NCI-H128 (cell line): Measurements from ENCODE around the gene VAT1L.

Source experiments
- DNase-seq: peaks from one replicate; lab custom pipeline; 2025; ENCODE audit not compliant: unreplicated experiment; lab: John Stamatoyannopoulos, UW

Gene VAT1L

DNA sequence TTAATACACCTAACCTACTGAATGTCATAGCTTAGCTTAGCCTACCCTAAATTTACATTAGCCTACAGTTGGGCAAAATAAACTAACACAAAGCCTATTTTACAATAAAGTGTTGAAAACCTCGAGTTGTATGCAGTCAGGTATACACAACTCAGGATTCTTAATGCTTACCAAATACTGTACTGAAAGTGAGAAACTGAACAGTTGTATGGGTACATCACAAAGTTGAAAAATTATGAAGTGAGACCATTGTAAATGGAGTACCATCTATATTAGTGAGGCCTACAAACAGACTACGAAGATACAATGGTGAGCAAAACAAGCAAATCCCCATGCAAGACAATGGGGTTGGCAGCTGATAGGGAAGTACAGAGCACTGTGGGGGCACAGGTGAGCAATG lies 79.7 kb downstream of the VAT1L start:
- DNase-seq = no peak

DNA sequence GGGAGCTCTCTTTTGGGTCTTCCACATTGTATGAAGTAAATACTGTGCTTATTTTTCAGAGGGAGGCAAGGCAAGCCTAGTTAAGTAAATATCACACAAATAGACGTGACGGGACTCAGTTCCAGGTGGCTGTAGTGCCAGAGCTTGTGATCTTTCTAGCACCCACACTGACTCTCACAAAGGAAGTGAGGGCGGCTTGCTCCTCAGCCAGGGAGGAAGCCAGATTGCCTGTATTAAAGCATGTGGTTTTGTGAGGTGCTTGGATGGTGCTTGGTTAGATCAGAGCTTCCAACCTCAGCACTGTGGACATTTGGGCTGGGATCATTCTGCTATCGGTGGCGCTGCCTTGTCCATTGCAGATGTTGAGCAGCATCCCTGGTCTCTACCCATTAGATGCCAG lies 80.1 kb downstream of the VAT1L start:
- no peak for DNase-seq

DNA sequence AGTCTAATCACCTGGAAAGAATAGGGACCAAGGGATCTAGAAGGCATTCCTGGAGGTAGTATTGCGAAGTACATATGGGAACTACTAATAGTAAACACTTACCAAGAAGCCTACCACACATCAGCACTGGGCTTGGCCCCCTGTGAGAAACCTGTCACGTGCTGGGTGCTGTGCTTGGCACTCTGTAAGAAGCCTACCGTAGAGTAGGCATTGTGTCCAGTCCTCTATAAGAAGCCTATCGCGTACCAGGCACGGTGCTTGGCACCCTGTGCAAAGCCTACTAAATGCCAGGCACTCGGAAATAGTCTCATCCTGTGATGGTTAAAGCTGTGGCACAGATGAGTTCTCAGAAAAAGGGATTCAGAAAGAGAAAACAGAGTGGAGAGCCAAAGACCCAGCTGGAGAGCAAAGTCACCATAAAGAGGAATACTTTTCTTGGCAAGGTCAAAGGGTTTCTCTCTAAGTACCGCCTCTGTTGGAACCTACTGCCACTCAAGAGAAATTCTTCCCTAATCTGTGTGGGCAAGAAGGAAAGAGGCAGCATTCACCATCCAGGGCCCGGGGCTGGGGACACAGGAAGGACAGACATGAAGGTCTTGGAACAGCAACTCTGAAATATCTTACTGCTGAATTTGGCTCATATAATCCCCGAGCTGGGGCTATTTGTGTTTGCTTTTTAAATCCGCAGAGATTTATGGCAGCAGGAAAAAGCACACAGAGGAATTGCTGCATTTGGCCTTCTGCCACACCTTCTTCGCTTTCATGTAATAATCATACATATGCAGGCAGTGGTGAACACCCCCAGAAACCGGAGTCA lies 81.8 kb downstream of the VAT1L start:
- no peak for DNase-seq

DNA sequence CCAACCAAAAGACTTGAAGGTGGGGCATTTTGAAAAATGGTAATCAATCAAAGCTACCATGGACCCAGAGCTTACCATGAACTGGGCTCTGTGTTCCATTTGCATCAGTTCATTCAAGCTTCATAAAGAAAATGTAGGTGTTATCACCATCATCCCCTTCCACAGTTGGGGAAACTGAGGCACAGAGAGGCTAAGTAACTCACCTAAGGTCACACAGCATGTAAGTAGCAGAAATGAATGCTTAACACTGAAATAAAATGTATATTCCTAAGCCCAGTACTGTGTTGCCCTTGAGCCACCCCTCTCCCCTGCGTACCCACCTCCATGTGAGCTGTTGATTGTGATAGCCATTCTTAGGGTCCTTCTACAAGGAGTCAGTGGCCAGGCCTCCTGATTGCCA lies 83.6 kb downstream of the VAT1L start:
- DNase-seq = no peak

DNA sequence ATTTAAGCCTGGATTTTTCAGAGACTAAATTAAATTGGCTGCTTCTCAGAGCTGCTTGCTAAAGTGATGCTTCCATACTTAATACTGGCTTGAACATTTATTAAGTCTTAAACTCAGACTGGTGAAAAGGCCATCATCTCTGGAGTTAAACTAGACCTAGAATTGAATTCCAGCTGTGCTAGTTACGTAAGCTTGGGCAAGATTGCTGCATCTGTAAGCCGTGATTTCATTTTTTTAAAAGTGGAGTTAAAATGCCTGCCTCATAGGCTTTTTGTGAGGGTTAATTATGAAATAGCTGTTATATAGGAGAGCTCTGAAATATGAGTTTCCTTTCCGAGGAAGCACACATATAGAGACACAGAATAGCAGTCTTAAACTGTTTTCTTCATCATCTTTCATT lies 84.7 kb downstream of the VAT1L start:
- DNase-seq = no peak

DNA sequence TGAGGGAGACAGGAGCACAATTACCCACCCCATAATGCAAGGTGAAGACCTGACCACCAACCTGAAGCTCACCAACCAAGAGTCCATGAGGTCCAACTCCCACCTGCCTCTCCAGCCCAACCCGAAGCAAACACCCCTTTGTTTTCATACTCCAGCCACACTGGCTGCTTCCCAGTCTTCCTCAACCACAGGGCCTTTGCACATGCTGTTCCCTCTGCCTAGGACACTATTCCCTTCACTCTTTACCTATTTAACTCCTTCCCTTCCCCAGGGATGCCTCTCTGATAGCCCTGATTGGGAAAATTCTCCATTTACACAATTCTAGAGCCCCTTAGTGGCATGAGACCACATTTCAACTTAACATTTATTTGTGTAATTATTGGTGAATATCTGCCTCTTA lies 86.0 kb downstream of the VAT1L start:
- DNase-seq = no peak

DNA sequence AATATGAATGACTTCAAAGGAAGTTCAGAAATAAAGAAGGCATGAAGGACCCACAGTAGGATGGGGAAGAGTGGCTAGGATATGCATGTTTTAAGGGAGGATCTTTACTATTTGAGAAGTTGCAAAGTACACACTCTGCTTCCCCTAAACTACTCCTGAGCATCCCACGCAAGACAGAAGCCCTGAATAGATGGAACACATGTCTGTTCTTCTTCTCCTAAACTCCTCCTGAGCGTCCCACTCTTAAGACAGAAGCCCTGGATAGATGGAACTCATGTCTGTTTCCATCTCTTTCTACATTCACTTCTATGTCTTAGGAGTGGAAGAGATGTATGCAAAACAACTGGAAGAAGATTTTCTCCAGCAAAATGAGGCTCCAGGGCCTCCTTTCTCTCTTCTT lies 88.4 kb downstream of the VAT1L start:
- no peak for DNase-seq

DNA sequence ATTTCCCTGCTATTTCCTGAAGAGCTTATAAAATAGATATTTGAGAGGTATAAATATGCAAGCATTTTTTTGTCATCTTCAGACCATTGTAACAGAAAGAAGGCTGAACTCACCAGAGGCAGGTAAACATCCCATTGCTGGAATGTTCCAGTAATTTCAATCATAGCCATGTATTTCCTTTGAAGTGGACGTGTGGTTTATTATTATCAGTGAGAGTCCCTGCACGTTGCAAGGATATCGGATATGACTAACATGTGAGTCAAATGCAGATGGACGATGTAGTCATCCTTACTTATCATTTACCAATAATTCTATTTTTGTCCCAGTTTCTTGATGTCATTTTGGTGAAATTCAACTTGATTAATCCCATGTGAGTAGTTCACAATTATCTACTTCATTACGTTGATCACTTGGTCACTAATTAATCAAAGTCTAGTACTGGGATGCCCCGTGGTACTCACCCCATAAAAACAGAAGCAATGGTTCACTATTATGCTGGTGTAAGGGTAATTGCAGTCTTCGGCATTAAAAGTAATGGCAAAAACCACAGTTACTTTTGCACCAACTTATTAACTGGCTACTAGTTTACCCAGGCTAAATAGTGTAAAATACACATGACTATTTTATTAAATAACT lies 89.5 kb downstream of the VAT1L start:
- no peak for DNase-seq

DNA sequence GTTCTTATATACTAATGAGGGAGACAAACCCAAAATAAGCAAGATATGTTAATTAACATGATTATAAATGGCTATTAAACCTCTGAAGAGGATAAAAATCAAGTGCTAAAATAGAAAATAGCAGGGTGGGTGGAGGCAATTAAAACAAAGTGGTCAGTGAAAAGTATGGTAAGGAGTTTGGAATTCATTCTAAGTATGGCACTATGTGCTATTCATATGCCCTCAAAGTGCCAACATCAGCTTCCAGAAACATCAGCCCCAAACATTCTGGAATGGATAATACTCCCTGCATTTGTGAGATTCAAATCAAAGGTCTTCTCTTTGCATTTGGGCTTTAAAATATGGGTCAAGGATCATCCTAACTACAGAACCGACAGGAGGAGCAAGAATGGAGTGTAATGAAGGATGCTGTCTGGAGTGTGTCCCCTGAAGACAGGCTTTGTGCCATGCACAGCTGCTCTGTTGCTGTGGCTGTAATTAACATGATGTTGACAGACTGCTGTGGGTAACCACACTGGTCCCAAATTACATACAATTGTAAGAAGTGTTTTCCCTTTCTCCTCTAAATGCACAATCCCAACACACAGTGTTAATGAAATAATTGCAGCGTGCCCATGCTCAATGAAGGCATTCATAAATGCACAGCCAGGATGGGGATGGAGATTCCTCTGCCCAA lies 93.1 kb downstream of the VAT1L start:
- DNase-seq = no peak

DNA sequence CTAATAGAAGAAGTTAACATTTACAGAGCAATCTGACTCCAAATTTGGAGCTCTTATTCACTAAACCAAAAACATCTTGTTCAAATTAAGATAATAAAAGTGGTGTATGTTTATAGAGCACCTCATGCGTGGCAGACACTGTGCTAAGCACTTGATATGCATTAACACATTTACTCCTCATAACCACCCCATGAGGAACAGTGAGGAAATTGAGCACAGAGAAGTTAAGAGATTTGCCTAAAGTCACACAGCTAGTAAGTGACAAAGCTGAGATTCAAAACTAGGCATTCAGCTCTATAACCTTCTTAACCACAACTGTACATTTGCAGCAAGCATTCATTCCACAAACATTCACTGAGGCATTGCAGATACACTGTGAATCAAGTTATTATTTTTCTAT lies 94.0 kb downstream of the VAT1L start:
- no peak for DNase-seq

DNA sequence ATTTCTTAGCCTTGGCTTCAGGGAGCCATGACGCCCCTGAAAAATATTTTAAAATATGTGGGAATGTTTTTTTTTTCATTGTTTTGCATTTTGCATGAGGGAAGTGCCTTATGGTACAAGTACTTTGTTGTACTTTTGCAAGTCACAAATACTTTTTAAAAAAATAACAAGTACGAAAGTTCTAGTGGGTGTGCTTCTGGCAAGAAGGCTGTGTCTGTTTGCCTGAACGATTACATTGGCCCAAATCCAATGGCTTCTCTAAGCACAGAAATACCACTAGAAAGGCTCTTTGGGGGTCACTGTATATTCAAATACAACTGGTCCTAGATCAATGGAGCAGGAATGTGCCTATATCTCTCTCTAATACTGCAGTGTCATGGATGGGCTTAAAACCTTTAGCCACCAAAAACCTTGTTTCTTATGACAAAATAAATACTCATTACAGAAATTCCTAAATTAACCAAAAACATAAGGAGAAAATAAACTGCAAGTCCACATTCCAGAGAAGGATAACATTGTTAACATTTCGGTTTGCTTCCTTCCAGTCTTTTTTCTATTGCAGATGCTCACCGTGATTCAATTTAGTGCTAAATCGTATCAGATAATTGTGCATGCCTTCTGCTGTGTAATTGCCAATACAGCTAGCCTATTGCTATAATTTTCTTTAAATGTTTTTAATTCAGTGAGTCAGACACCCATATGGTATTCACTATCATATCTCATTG lies 97.4 kb downstream of the VAT1L start:
- no peak for DNase-seq

DNA sequence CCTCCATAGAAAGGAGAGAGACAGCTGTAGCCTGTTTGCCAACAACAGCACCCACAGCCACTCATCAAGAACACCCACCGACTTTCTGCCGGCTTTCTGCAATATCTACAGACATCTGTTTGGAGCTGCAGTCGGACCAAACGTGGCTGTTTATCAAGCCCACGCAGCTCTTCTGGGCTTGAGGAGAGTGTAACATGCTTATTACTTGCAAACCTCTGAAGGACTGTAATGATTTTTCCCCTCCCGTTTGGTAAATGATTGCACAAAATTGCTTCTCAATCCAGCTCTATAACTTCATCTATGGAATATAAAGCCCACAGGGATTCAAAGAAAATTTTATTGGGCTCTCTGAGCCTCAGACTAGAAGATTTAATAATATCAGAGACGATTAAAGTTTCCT lies 100.5 kb downstream of the VAT1L start:
- no peak for DNase-seq

DNA sequence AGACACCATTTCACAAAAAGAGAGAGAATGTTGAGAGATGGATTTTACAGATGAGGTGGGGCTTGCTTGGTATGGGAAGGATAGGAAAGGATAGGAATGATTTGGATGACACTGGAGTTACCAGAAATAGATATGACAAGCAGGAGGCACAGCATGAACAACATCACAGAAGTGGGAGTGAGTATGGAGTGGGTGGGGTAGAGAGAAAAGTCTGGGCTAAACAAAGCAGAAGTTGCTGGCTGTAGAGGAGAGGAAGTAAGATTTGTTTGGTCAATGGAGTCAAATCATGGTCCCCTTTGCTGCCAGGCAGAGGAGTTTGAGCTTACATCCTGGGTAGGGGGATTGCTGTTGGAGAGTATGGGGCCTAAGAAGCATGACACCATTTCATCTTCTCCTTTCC lies 101.7 kb downstream of the VAT1L start:
- no peak for DNase-seq

DNA sequence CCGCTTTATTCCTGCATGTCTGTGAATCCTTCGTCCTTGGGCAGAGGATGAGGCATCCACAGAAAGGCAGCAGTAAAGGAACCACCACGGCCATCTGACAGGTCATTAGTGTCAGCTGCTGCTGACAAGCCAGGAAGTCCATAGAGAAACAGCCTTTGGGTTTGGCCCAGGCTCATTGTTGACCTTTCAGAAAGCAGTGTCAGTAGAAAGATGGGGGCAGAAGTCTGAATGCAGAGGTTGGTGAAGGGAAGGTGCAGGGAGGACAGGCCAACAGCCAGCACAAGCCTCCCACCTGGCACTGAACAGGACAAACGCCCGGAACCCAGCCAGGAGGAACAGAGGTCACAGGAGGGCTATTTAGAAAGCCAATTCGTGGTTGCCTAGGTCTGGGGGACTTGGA lies 105.8 kb downstream of the VAT1L start:
- no peak for DNase-seq

DNA sequence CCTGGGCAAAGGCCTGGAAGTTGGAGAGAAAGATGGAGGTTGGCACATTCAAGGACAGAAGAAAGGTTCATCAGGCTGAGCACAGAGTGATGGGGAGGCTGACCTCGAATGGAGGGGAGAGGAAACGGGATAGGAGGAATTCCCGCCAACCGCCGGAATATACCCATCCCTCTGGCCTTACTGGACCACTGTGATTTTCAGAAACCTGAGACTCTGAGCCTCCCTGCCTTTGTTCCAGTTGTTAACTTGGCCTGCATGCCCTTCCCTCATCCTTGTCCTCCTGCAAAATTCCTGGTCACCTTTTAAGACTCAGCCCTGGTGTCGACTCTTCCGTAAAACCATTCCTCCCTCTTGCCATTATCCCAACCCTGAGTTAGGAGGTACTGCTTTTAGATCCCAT lies 107.6 kb downstream of the VAT1L start:
- DNase-seq = no peak

DNA sequence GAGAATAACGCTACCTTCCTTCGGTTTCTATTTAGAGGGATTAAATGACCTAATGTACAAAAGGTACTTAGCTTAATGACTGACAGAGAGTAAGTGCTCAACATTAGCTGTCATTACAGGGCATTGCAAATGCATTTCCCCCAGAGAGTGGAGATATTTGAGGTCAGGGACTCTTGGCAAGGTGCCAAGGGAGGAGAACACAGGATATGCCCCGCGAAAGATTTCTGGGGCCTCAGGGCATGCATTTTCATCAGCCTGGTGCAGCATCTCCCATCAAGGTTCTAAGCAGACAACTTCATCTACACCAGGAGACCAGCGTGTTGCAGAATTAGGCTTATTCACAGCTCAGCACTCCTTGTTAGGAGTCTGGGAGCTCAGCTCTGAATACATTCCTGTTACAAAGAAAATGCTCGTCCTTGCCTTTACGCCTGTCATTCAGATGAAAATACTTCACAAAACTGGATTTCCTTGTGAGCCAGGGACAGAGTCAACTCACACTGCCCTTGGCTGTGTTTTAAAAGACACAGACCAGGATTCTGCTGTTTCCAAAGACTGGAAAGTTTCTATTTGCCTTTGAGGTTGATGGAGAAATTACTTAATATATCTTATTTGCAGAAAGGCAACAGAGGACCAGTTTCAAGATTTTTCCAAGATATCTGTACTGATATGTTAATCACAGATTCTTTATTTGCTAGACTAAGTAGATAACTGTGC lies 108.2 kb downstream of the VAT1L start:
- DNase-seq = peak; percentile 73

DNA sequence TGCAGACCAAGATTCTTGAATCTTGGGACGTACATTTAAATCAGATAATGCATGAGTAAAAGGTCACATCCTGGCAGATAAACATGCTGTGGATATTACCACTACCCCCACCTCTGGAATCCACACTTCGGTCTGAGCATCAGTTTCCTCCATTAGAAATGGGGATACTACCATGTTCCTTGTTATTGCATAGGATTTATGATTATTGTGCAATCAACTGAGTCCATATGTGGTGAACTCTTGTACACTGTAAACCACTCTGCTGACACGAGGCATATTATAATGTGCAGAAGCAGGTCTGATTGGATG lies 108.7 kb downstream of the VAT1L start:
- DNase-seq = no peak

DNA sequence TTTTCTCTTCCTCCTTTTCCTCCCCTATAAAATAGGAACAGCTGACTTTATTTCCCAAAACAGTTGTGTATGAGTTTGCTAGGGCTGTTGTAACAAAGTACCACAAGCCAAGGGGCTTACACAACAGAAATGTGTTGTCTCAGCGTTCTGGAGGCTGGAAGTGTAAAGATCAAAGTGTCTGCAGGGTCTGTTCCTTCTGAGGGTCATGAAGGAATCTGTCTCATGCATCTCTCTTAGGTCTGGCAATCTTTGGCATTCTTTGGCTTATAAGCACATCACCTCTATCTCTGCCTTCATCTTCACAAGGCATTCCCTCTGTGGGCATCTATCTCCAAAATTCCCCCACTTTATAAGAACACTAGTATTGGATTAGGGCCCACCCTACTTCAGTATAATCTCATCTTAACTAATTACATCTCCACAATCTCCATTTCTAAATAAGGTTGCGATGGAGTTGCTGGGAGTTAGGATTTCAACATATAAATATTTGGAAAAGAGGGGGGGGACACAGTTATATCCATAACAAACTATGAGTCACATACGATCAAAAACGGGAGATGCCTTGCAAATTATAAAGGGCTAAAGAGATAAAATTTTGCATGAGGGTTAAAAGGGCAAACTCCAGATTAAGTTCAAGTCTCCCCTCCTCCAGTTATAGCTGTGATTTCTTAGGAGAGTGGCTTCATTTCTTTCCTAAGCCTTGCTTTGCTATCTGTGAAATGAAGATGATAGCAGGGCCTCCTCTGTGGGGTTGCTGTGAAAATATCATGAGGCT lies 109.7 kb downstream of the VAT1L start:
- DNase-seq = no peak

DNA sequence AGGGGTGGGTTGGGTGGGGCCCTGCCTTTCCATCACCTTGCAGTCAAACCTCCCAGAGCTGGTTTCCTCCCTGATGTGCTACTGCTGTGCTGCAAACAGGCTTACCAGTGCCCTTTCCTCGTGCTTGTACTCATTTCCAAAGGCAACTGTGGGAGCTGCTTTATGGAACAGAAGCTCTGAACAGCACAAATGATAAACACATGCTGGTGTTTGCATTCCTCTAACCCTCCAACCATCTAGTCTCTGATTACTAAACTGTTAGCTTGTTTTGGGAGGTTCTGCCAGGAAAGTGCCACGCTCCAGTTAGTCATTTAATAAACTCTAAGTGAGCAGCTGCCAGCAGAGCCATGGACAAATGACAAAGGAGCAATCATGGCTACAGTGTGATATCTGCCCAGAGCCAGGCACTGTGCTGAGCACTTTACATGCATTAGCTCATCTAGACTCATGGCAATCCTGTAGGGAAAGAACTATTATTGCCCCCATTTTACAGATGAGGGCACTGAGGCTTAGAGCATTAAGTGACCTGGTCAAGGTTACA lies 110.4 kb downstream of the VAT1L start:
- no peak for DNase-seq

DNA sequence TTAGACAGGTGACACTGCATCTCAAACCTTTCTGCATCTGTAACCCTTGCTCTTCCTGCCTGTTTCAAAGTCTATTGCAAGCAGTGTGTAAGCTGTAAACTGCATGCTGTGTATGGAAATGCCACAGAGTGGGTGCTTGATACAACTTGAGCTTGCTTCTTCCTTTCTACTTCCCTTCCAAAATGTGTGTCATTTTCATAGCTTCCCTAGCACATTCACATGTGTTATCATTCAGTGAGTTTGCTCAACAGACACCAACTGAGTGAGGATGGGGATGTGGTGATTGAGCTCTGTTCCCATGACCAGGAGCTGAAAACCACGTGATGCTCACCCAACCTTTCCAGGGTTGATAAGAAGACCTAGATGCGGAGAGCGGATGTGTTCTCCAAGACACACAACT lies 111.1 kb downstream of the VAT1L start:
- no peak for DNase-seq
